H1 (cell line): Measurements from ENCODE around the gene LRRC4C. TPM values are rescaled to one million over a fixed set of nuclear protein-coding genes. Genes with fewer than 3 reads are reported as not detected.

Experiments used
- MAFK ChIP-seq: IDR thresholded peaks from 2 replicates; pipeline ENCODE4 v1.6.1; 2012; ENCODE audit warnings: low read depth, mild to moderate bottlenecking, improper control_type of control experiment, low read length
- polyA plus RNA-seq, 7 experiments: library from polyadenylated mRNA; depleted of rRNA in 3 of 7; stranded (reverse) in 5 of 7; unstranded in 2 of 7; fragments of >200 nt in 5 of 7; fragments of 200-250 nt in 2 of 7; gene quantifications; 1 replicate in 5 of 7; 2 replicates in 1 of 7; 4 replicates in 1 of 7; pipeline versions ENCODE4 v1.2.1 to v1.2.3, GENCODE V29; 2011 to 2013; ENCODE audit warnings: missing spikeins in 2 of 7, mixed read lengths in 2 of 7
- total RNA-seq: library from RNA; stranded (reverse); fragmentation: NEBNext Ultra II Directional; extraction: Animal tissue kit (Norgen Biotek cat#: 25700); gene quantifications from 2 replicates; pipeline ENCODE4 v1.2.1, GENCODE V29; 2021

LRRC4C gene
- total and polyA plus RNA-seq, 2 of the 8 experiments (the other 6 are each of a cell fraction or from before 2014, with no cell fraction given): 0.23 to 2.2 TPM

GRCh38 chr11:41458641-41459040 is 811 bp downstream of the LRRC4C start (continued):
- TF ChIP-seq MAFK: no peak
